K562 treated with DMSO at 1 percent for 48 hours (cell line): ENCODE data around the gene LHFPL2. TPM values are rescaled to one million over a fixed set of nuclear protein-coding genes. Genes with fewer than 3 reads are reported as not detected.

Experiments
- total RNA-seq: library from RNA; unstranded; fragments of 300-600 nt; gene quantifications from 2 replicates; pipeline ENCODE4 v1.2.3, GENCODE V29; 2022; ENCODE audit warnings: low replicate concordance; ENCODE audit errors: extremely low read depth

LHFPL2 gene
- total RNA-seq: not detected in 2 replicates

GRCh38 chr5:78648359-78649210, at the start of gene LHFPL2:
TSS of gene LHFPL2 (minus strand) at chr5:78648772. CDS start at chr5:78510213, 138,559 bp downstream.

